Astrocyte (in vitro differentiated cells and primary cell): Measurements from ENCODE around the gene WDR93. TPM values are rescaled to one million over a fixed set of nuclear protein-coding genes. Genes with fewer than 3 reads are reported as not detected.
A peak's percentile ranks its signal among the peaks of the same experiment; 100 is the strongest.

Experiments
- DNase-seq: peaks from one replicate; pipeline ENCODE4 v3.0.0-alpha.2; 2010; ENCODE audit warnings: low read depth
- FAIRE-seq: peaks from 2 replicates; lab custom pipeline; 2011; peaks lifted over from hg19 to GRCh38; lab: Jason Lieb, UNC
- H2AFZ ChIP-seq: 2 replicates; pipeline ENCODE4 v1.6.0; 2012; ENCODE audit warnings: low read depth, low read length, inconsistent platforms
- H3K27ac ChIP-seq: 2 replicates; pipeline ENCODE4 v1.5.1; 2011; ENCODE audit warnings: low read depth, low read length, inconsistent platforms
- H3K27me3 ChIP-seq: 2 replicates; pipeline ENCODE4 v1.6.0; 2011; ENCODE audit warnings: low read length, inconsistent platforms; ENCODE audit not compliant: insufficient read depth
- H3K36me3 ChIP-seq: 2 replicates; pipeline ENCODE4 v1.5.1; 2011; ENCODE audit warnings: low read length, inconsistent platforms; ENCODE audit not compliant: insufficient read depth
- H3K4me1 ChIP-seq: 2 replicates; pipeline ENCODE4 v1.5.1; 2011; ENCODE audit warnings: low read length, inconsistent platforms; ENCODE audit not compliant: insufficient read depth
- H3K4me2 ChIP-seq: 2 replicates; pipeline ENCODE4 v1.6.0; 2012; ENCODE audit warnings: low read length, inconsistent platforms
- H3K4me3 ChIP-seq: 2 replicates; pipeline ENCODE4 v1.5.1; 2011; ENCODE audit warnings: low read depth, mild to moderate bottlenecking, low read length, inconsistent platforms; ENCODE audit not compliant: insufficient read depth
- H3K79me2 ChIP-seq: 2 replicates; pipeline ENCODE4 v1.6.0; 2012; ENCODE audit warnings: mild to moderate bottlenecking, low read length, inconsistent platforms; ENCODE audit not compliant: insufficient read depth
- H3K9ac ChIP-seq: 2 replicates; pipeline ENCODE4 v1.6.0; 2012; ENCODE audit warnings: mild to moderate bottlenecking, low read length, inconsistent platforms
- H3K9me3 ChIP-seq: 2 replicates; pipeline ENCODE4 v1.5.1; 2012; ENCODE audit warnings: low read depth, mild to moderate bottlenecking, low read length, inconsistent platforms; ENCODE audit not compliant: insufficient read depth
- H4K20me1 ChIP-seq: 2 replicates; pipeline ENCODE4 v1.6.0; 2012; ENCODE audit warnings: low read length, inconsistent platforms; ENCODE audit not compliant: insufficient read depth
- H3K27ac Mint-ChIP-seq: one replicate; pipeline ENCODE4 v1.8.0; 2021; ENCODE audit warnings: mild to moderate bottlenecking, mixed read lengths; ENCODE audit not compliant: unreplicated experiment
- H3K27me3 Mint-ChIP-seq: one replicate; pipeline ENCODE4 v1.8.0; 2021; ENCODE audit warnings: low read depth, mixed read lengths; ENCODE audit not compliant: unreplicated experiment
- H3K36me3 Mint-ChIP-seq: one replicate; pipeline ENCODE4 v1.8.0; 2021; ENCODE audit warnings: low read depth, mixed read lengths; ENCODE audit not compliant: unreplicated experiment
- H3K4me1 Mint-ChIP-seq: one replicate; pipeline ENCODE4 v1.8.0; 2021; ENCODE audit warnings: low read depth, mixed read lengths; ENCODE audit not compliant: unreplicated experiment
- H3K4me3 Mint-ChIP-seq: one replicate; pipeline ENCODE4 v1.8.0; 2021; ENCODE audit warnings: mild to moderate bottlenecking, moderate library complexity, mixed read lengths; ENCODE audit not compliant: unreplicated experiment
- H3K9me3 Mint-ChIP-seq: one replicate; pipeline ENCODE4 v1.8.0; 2021; ENCODE audit warnings: mild to moderate bottlenecking, mixed read lengths; ENCODE audit not compliant: unreplicated experiment
- CTCF ChIP-seq: IDR thresholded peaks from 2 replicates; pipeline ENCODE4 v1.5.1; 2011; ENCODE audit warnings: low read depth, mild to moderate bottlenecking, inconsistent platforms, low read length, moderate library complexity; ENCODE audit not compliant: insufficient read depth
- EZH2 ChIP-seq: IDR thresholded peaks from 2 replicates; pipeline ENCODE4 v1.6.1; 2012; ENCODE audit warnings: mild to moderate bottlenecking, low read length, inconsistent platforms; ENCODE audit not compliant: insufficient read depth
- total RNA-seq: library from RNA; stranded (reverse); gene quantifications from 2 replicates; pipeline ENCODE4 v1.2.1, GENCODE V29; 2021

The WDR93 gene
- total RNA-seq, 1 donor from 2014 or later = not detected

GRCh38 chr15:89662893-89663626, 27.6 kb upstream of the WDR93 start:
- peaks cover 3% of the 10 kb centered on the region for H3K27me3 ChIP-seq
- TF ChIP-seq CTCF = no peak
- no peak for TF ChIP-seq EZH2
- H3K79me2 ChIP-seq = no peaks in the 10 kb centered on the region
- peaks cover 19% of the 10 kb centered on the region for H3K4me1 ChIP-seq
- no peaks in the 10 kb centered on the region for H3K9me3 ChIP-seq
- H3K4me2 ChIP-seq = peak overlapping the region; percentile 60
- H3K9me3 Mint-ChIP-seq = peaks cover 2% of the 10 kb centered on the region
- H4K20me1 ChIP-seq = no peaks in the 10 kb centered on the region
- H3K27ac ChIP-seq = peak overlapping the region; percentile 61
- peaks cover 6% of the 10 kb centered on the region for H3K4me1 Mint-ChIP-seq
- H3K27ac Mint-ChIP-seq = peak overlapping the region; percentile 62
- no peaks in the 10 kb centered on the region for H3K36me3 ChIP-seq
- peak overlapping the region; percentile 39 for H3K4me3 ChIP-seq
- no peaks in the 10 kb centered on the region for H3K36me3 Mint-ChIP-seq
- peak; percentile 88 for DNase-seq
- FAIRE-seq = peak; percentile 64
- H3K4me3 Mint-ChIP-seq = no peak overlapping the region
- H2AFZ ChIP-seq = peak overlapping the region; percentile 83
- peak overlapping the region; percentile 53 for H3K9ac ChIP-seq
- peaks cover 15% of the 10 kb centered on the region for H3K27me3 Mint-ChIP-seq

GRCh38 chr15:89664441-89665350, 25.9 kb upstream of the WDR93 start:
- H3K27ac Mint-ChIP-seq = no peak overlapping the region
- Histone ChIP-seq H3K9me3 (no peaks in the 10 kb centered on the region), H3K27ac (no peak overlapping the region), H3K4me1 (peaks cover 19% of the 10 kb centered on the region), H3K79me2 (no peaks in the 10 kb centered on the region), H3K36me3 (no peaks in the 10 kb centered on the region), H3K4me2 (peak overlapping the region; percentile 84), H4K20me1 (no peaks in the 10 kb centered on the region), H3K4me3 (peak overlapping the region; percentile 48), H2AFZ (peak overlapping the region; percentile 8), H3K27me3 (peaks cover 3% of the 10 kb centered on the region), H3K9ac (no peak overlapping the region)
- no peaks in the 10 kb centered on the region for H3K36me3 Mint-ChIP-seq
- peaks cover 6% of the 10 kb centered on the region for H3K4me1 Mint-ChIP-seq
- TF ChIP-seq CTCF = no peak
- TF ChIP-seq EZH2 = no peak
- DNase-seq (no peak), FAIRE-seq (no peak)
- H3K27me3 Mint-ChIP-seq = peaks cover 9% of the 10 kb centered on the region
- peak overlapping the region; percentile 51 for H3K4me3 Mint-ChIP-seq
- no peaks in the 10 kb centered on the region for H3K9me3 Mint-ChIP-seq
